UCSD-AML1 (cell line): ENCODE results near the gene NOD2.

Experiments used
- DNase-seq: peaks from one replicate; lab custom pipeline; 2025; ENCODE audit not compliant: unreplicated experiment; lab: John Stamatoyannopoulos, UW

NOD2 gene

DNA sequence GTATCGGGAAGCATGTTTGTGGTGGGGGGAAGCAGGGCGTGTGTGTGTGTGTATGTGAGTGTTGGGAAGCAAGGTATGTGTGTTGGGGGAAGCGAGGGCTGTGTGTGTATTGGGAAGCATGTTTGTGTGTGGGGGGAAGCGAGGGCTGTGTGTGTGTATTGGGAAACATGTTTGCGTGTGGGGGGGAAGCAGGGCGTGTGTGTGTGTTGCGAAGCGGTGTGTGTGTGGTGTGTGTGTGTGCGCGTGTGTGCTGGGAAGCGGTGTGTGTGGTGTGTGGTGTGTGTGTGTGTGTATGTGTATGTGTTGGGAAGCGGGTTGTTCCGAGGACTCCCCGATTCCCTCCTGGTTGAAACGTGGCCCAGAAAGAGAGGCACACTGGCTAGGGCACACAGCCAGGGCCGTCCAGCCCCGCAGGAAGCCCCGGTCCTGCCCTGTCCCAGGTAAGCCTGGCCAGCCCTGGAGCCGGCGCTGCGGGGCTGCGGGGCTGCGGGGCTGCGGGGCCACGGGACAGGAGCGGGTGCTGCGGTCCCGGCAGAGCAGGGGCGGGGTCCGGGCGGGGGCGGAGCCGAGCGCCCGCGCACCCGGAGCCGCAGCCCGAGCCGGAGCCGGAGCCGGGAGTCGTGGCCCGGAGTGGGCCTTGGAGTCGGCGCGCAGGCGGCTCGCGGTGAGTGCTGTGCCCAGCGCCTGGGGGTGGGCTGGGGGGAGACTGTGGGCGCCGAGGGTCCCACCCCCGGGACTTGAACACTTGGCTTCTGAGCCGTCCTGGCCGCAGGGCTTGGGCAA is at the start of gene NOD2:
NOD2 (plus strand) TSS at position 608 of the 783 bp plus-strand sequence. CDS start 5,890 bp downstream, outside the sequence.
- no peak for DNase-seq

DNA sequence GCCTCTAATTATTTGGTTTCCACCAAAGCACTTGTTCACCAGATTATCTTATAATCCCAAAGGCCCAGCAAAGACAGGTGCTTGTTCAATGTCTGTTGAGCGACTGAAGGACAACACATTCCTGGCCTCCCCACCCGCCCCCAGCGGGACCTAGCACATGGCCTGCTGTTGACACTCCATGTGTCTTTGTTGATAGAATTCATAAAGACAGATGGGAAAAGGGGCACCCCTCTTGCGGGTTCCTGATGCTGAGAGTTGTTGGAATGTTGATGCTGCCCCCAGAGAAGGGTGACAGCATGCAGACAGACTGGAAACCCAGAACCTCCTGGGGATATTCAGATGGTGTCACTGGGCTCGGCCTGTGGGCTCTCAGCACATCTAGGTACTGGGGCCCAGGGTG is 49.2 kb upstream of the NOD2 start:
- no peak for DNase-seq

DNA sequence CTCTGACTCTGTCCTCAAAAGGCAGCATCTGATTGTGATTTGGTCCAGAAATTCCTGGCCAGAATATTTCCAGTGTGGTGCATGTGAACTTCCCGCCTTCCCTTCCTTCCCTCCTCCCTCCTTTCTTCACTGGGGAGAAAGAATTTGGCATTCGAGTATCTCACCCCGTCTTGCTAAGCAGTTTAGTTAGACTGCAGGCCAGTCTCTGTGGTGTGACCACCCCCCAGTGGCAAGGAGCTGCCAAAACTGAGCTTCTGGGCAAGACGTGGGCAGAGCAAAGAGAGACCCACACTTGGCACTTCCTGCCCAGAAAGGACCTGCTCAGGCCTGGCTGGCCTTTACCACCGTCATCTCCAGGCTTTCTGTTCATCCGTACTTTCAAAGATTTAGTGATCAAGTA is 48.7 kb upstream of the NOD2 start:
- DNase-seq, result peak; percentile 68

DNA sequence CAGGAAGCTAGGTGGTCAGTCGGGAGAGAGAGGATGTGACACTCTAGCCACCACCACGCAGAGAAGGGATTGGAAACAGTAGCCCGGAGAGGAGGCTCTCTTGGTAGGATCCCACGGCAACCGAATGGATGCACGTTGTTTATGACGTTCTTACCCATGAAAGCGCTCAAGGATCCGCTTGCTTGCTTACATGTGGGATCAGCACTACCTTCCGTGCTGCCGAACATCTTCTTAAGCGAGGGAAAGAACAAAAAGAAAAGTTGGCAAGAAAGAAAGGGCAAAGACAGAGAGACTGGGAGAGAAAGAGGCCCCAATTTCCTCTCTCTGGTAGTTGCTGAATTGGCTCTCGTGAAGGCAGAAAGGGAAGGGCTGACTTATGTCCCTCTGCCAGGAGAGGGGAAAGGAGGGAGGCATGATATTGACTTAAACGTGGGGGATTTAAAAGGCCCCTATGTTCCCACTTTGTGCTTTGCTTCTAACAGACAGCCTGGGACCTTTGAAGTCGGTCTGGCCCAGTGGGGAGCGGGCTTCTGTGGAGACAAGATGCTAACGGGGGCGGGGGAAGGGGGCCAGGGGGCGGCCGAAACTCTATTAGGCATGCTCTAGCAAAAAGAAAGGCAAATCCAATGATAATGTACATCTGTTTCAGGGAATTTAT is 47.7 kb upstream of the NOD2 start:
- no peak for DNase-seq

DNA sequence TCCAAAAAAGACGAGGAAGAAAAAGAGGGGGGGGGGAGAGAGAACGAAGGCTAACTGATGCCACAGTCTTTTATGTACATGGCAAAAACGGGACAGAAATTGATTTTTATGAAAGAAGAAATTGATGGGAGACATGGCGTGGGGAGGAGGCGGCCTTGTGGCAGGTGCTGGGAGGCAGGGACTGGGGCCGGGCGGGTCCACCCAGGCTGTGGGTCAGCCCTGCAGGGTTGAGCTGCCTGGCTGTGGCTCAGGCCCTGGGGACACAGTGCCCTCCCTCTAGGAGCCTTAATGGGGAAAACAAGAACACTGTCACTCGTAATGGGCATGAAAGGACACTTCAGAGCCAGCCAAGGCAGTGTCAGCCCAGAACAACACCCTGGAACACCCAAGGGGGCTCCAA is 47.1 kb upstream of the NOD2 start:
- no peak for DNase-seq

DNA sequence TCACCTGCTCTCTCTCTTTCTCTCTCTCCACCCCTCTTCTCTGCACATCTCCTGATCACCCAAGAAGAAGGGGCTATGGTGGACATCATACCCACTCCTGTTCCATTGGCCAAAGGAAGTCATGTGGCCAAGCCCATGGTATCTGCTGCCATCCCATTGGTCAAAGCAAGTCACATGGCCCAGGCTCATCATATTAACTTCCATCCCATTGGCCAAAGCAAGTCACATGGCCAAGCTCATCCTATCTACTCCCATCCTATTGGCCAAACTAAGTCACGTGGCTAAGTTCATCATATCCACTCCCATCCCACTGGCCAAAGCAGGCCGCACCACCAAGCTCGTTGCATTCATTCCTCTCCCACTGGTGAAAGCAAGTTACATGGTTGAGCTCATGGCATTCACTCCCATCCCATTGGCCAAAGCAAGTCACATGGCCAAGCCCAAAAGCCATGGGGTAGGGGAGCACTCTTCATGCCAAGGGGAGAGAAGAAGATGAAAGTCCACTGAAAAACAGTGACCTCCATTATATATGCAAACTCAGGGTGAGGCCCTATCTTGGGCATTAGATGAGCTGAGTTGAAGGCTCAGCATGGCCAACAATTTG is 41.5 kb upstream of the NOD2 start:
- no peak for DNase-seq

DNA sequence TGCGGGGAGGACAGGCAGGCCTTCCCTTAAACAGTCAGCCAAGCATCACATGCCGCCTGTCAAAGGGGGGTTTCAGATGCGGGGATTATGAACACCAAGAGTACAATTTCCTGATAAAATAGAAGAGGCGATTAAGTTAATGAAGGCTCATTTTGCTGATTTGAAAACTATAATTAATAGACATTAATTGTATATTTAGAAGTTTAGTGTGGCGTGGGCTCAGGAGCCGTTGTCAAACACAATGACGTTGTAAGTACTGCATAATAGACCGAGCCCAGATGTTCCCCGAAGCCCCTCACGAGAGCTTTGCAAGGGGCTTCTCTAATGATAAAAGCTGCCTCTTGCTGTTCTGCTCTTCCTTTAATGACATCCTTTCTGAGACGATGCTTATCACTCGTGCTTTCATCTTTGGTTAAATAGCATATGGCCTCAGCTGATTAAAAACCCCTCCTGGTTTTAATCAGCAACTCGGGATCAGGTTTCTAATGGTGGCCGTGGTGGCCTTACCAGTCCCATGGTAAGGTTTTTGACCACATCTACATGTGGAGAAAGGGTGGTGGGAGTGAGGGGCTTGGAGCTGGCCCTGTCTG is 40.5 kb upstream of the NOD2 start:
- DNase-seq, result no peak

DNA sequence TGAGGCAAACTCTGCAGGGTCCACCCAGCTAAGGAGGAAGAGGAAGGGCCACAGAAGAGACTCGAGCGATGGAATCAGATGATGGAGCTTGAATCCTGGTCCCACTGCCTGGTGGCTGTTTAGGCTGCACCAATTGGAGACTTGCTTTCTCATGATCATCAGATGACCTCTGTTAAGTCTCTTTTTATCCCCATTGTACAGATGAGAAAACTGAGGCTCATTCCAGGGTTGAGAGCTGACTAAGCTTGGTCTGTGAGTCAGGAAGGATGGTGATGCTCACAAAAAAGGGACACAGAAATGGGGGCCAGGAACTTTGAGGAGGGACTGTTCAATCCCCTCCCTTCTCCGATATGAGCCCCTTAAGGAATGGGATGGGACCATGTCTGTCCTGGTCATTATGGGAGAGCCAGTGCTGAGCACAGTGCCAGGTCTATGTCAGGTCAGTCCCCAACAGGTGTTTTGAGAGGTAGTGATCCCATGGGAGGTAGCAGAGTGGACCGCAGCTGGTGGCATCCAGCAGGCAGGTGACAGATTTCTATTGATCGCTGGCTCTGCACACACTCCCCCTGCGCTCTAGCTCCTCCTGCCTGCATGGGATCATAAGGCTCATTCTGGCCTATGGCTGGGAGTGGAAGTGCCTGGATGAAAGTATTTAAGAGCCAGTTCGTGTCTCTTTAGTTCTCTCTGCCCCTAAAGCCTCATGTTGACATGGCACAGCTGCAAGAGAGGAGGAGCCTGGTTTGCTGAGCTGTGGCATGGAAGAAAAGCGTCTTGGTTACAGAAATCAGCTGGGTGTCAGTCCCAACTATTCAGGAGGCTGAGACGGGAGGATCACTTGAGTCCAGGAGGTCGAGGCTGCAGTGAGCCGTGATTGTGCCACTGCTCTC is 39.5 kb upstream of the NOD2 start:
- no peak for DNase-seq

DNA sequence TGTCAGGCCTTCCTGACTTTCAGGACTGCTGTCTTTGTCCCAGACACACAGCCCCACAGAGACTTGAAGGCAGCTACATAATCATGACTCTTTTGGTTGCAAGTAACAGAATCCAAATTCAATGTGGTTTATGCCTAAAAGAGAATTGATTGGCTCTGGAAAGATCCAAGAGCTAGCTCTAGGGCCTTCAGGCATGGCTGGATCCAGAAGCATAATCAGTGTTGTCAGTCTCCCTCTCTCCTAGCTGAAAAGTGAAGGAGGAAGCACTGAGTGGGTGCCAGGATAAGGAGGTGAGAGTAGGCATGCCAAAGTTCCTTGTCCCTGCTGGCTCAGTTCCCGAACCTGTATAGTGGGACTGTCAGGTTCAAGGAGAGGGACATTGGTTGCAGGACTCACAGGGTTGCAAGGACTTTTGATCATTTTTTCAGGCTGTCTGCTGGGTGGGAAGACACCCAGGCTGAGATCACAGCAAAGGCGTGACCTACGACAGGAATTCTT is 37.8 kb upstream of the NOD2 start:
- DNase-seq, result no peak

DNA sequence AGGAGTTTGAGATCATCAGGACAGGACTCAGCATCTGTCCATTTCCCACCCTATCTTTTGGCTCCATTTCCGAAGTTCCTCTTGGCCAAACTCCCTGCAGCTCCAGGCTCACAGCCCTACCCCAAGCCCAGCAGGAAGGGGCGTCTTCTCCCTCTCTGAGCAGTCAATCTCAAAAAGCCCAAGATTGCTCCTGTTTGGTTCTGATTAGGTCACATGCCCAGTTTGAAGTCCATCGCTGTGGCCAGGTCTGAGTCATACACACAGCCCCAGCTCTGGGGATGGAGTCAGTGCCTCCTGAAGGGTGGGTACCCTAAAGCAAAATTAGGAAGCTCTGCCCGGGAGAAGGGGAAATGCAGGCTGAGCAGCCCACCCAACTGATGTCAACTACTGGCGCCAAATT is 36.2 kb upstream of the NOD2 start:
- no peak for DNase-seq

DNA sequence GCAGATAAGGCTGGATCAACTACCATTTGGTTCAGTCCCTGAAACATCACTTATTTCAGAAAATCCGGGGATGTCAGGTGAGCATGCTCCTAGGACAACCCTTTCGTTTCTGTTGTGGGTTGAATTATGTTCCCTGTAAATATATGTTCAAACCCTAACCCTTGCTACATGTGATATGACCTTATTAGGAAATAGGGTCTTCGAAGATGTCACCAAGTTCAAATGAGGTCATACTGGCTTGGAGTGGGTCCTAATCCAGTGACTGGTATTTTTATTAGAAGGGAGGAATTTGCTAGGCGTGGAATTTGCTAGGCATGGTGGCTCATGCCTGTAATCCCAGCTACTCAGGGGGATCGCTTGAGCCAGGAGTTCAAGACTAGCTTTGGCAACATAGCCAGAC is 33.6 kb upstream of the NOD2 start:
- DNase-seq, result no peak

DNA sequence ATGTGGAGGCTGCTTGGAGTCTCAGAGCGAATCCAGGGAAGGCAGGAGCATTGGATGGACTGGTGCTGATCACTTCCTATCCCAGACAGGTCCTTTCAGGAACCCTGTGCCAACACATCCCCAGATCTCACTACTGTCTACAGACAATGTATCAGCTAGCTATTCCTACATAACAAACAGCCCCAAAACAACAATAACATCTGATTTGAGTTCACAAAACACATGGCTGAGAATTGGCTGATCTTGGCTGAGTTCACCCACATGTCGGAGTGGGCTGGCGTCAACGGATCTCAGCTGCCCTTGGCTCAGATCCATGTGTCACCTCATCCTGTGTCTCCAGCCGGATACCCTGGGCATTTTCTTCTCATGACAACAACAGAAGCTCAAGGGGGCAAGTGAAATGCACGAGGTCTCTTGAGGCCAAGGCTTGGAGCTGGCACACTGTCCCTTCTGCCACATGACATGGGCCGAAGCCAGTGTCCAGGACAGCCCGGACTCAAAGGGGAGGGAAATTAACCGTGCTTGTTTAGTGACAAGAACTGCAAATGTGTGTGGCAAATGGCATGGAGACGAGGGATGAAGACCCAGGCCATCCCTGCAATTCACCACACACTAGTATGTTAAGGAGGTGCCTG is 31.0 kb upstream of the NOD2 start:
- DNase-seq, result no peak

DNA sequence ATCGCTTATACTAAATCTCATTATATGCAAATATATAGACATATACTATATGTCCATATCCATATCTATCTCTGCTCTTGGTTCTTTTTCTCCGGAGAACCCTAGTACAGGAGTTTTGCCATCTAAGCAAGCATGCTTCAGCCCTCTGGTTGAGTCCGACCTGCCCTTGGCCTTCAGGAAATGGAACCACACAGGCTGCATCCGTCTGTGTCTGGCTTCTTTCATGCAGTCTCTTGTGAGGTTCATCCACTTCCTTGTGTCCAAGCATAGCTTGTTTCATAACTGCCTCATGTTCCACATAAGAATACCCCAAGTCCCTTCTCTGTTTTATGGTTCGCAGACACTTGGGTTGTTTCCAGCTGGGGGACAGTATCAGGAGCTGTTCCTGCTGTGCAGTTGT is 29.1 kb upstream of the NOD2 start:
- DNase-seq, result peak; percentile 60

DNA sequence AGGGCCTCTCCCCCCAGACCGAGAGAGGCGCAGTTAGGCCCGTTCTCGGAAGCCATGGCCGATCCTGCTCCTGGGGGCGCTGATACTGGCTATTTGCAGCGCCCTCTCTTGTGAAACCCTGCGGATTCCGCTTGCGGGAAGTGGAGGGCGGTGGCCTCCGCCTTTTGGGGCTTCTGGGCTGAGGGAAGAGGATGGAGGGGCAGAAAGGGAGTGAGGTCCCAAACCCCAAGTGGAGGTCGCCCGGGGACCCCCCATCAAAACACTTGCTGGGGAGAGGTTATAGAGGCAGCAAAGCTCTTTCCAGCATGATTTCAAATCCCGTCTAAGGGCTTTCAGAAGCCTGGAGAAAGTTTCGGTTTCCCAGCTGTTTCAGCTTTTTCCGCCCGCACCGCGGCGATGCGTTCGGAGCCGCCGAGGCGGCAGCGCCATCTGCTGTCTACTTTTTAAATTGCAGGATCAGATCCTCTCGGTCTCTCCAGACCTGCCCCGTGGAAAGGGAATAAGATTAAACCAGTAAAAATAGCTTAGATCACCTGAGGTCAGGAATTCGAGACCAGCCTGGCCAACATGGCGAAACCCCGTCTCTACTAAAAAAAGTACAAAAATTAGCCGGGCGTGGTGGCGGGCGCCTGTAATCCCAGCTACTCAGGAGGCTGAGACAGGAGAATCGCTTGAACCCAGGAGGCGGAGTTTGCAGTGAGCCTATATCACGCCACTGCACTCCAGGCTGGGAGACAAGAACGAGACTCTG is 28.1 kb upstream of the NOD2 start:
- peak; percentile 86 for DNase-seq

DNA sequence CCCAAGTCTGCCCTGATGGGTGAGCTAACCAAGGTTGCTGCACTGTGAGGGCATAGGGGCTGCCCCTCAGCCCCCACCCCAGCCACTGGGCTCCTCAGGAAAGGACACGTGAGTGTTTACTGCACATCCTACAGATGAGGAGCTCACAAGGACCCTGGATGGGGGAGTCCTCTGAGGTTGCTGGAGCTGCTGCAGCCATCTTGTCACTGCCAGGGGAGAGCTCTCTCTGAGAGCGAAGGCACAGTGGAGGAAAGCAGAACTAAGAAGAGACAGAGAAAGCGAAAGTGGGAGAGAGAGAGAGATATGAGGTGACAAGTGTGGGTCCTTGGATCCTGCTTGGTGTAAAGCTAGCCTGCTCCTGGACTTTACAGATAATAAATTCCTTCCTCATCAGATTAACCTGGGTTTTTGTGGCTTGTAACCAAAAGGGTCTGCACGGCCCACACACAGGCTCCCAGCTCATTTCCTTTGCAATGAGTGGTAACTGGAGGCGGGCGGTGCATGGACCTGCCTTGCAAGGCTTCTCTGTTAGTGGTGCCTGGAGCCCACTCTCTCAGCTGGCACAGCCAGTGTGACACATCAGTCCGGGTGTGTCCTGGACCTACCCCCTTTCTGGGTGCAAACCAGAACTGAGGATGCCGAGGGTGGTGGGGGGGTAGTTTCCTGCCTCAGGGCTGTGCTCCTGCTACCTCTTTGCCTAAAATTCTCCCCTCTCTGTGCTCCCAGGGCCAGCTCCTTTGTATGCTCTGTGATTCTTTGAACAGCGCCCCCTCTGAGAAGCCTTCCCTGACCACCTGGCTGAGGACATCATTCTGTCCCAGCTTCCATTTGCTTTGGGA is 26.5 kb upstream of the NOD2 start:
- peak; percentile 82 for DNase-seq

DNA sequence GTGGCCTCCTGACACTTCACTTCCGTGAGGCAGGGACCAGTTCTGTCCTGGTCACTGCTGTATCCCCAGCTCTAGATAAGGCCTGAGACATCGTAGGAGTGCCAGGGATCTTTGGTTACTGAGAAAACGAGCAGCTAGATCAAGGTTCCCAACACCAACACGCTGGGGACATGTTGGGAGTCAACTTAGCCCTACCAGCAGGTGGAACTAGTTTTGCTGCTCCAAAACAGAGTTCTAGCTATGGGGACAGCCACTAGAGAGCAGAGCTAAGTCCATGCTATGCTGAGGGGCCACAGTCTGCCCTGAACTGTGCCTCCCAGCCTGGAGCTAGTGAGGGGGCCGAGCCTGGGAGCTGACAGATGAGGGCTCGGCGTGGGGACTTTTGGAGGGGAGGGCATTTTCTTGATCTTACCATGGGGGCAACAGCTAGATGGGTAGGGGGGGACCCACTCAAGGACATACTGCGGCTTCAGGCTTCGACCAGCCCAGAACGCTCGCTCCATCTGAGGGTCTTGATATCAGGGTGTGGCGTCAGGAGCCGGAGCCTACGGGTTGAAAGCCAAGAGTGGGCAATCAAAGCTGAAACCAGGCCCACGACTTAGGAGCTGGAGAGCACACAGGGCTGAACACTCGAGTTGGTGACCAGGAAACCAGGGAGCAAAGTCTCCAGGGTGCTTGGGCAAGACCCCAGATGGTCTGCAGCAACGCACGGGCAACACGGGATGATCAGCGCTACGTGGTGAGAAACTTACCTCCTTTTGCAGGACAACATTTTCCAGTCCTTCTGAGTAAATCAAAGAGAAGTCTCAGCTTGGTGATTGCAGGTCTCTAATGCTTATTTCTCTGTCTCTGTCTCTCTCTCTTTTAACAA is 25.7 kb upstream of the NOD2 start:
- DNase-seq, result no peak

DNA sequence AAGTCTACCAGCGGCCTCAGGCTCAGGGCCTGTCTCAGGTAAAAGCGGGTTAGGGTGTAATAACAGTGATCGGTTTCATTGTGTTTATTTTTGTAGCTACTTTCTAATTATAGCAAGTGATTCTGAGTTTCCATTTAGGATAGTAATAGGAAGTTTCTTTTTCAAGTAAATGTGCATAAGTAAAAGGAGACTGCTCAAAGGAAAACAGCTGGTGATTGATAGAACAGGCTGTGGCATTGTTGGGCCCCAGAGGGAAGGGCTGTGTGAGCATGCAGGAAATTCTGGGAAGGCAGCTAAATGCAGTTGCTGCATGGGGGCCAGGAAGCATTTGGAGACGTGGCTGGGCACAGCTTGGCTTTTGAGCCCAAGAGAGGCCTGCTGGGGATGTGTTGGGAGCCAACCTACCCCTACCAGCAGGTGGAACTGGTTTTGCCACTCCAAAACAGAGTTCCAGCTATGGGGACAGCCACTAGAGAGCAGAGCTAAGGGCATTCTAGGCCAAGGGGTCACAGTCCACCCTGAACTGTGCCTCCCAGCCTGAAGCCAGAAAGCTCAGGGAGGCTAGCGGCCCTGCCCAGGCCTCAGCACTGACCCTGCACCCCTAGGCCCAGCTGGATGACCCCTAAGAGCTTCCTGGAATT is 24.9 kb upstream of the NOD2 start:
- DNase-seq, result peak; percentile 75
